HCT116 (cell line): ENCODE results near the gene UBE2S. TPM values are rescaled to one million over a fixed set of nuclear protein-coding genes. Genes with fewer than 3 reads are reported as not detected.

Experiments used
- ATAC-seq: fragments of 200-7000 bp; cut with Tn5 transposase; 2 replicates; pipeline ENCODE4 v1.9.1; 2020; ENCODE audit warnings: mild to moderate bottlenecking, moderate library complexity
- BruUV-seq: library from RNA; stranded (reverse); fragments of 400-500 nt; replicated peaks from 2 replicates; lab custom pipeline; 2021; lab: Mats Ljungman, UMichigan
- CTCF ChIA-PET: fragments of 300-600 bp; sonication (Branson Sonifier 250); formaldehyde crosslinking; loops from one replicate; lab custom pipeline; 2021; ENCODE audit warnings: antibody characterized with exemption; lab: Charles Lee
- POLR2A ChIA-PET: fragments of 300-600, 350-600 bp; sonication (Branson Sonifier 250); formaldehyde crosslinking; loops from one replicate; lab custom pipeline; 2021; ENCODE audit warnings: antibody characterized with exemption; lab: Charles Lee
- RAD21 ChIA-PET, 2 experiments: fragments of 300-600 bp; sonication (Branson Sonifier 250); formaldehyde crosslinking; loops; one replicate each; lab custom pipeline; 2023; ENCODE audit warnings: low total read pairs in 2 of 2; ENCODE audit not compliant: uncharacterized antibody in 2 of 2, unreplicated experiment in 2 of 2, low non-redundant PET in 1 of 2; lab: Charles Lee
- DNase-seq: peaks from one replicate; pipeline ENCODE4 v3.0.0-alpha.2; 2010; ENCODE audit warnings: low read depth, low spot score
- H2AFZ ChIP-seq: fragments of 200-600 bp; shearing (Covaris generic), sonication (generic); 2 replicates; pipeline ENCODE4 v1.6.1; 2017; ENCODE audit warnings: low read depth, mixed run types, mixed read lengths, antibody characterized with exemption, low read length; ENCODE audit not compliant: poor library complexity, severe bottlenecking
- H3K27ac ChIP-seq: 2 replicates; pipeline ENCODE4 v1.5.1; 2012; ENCODE audit warnings: low read depth, low read length
- H3K27me3 ChIP-seq: fragments of 200-600 bp; sonication (generic); 2 replicates; pipeline ENCODE4 v1.6.1; 2016; ENCODE audit warnings: mixed run types, low read length, mixed read lengths; ENCODE audit not compliant: insufficient read depth
- H3K36me3 ChIP-seq, 2 experiments: fragments of 200-500 bp in 1 of 2; fragments of 200-600 bp in 1 of 2; sonication (Bioruptor generic) in 1 of 2; sonication (generic) in 1 of 2; 2 replicates each; pipeline versions ENCODE4 v1.5.1 to v1.6.1; 2014 to 2016; ENCODE audit warnings: low read length in 2 of 2, inconsistent platforms in 1 of 2, mixed read lengths in 1 of 2, mixed run types in 1 of 2; ENCODE audit not compliant: insufficient read depth in 2 of 2, control insufficient read depth in 1 of 2
- H3K4me1 ChIP-seq, 2 experiments: fragments of 200-600 bp in 1 of 2; sonication (generic) in 1 of 2; 2 replicates each; pipeline versions ENCODE4 v1.5.1 to v1.6.1; 2012 to 2017; ENCODE audit warnings: low read length in 2 of 2, inconsistent platforms in 1 of 2, mild to moderate bottlenecking in 1 of 2, mixed read lengths in 1 of 2, mixed run types in 1 of 2, moderate library complexity in 1 of 2; ENCODE audit not compliant: insufficient read depth in 2 of 2, control insufficient read depth in 1 of 2
- H3K4me2 ChIP-seq: fragments of 200-600 bp; sonication (generic); 2 replicates; pipeline ENCODE4 v1.6.1; 2017; ENCODE audit warnings: mixed run types, low read length, mixed read lengths
- H3K4me3 ChIP-seq, 2 experiments: fragments of 200-600 bp in 1 of 2; sonication (generic) in 1 of 2; replicated peaks in 1 of 2; 2 replicates each; pipeline ENCODE4 v1.5.1; 2011 to 2016; ENCODE audit warnings: low read length in 2 of 2, control low read depth in 1 of 2, low read depth in 1 of 2, mild to moderate bottlenecking in 1 of 2, mixed read lengths in 1 of 2, mixed run types in 1 of 2
- H3K79me2 ChIP-seq: fragments of 200-600 bp; sonication (generic); 2 replicates; pipeline ENCODE4 v1.6.1; 2017; ENCODE audit warnings: mild to moderate bottlenecking, mixed run types, low read length, moderate library complexity, mixed read lengths; ENCODE audit not compliant: insufficient read depth
- H3K9ac ChIP-seq: fragments of 200-600 bp; sonication (generic); 2 replicates; pipeline ENCODE4 v1.6.1; 2016; ENCODE audit warnings: low read length, mixed read lengths
- H3K9me2 ChIP-seq: fragments of 200-600 bp; sonication (generic), shearing (Covaris generic); 2 replicates; pipeline ENCODE4 v1.6.1; 2017; ENCODE audit warnings: mixed run types, mild to moderate bottlenecking, moderate library complexity; ENCODE audit not compliant: insufficient read depth
- H3K9me3 ChIP-seq, 2 experiments: fragments of 200-500 bp in 1 of 2; fragments of 200-600 bp in 1 of 2; sonication (Bioruptor generic) in 1 of 2; sonication (generic) in 1 of 2; 2 replicates each; pipeline ENCODE4 v1.6.1; 2014 to 2017; ENCODE audit warnings: low read length in 2 of 2, mixed read lengths in 2 of 2, inconsistent platforms in 1 of 2, low read depth in 1 of 2, mild to moderate bottlenecking in 1 of 2, mixed run types in 1 of 2, moderate library complexity in 1 of 2; ENCODE audit not compliant: control insufficient read depth in 1 of 2, insufficient read depth in 1 of 2
- H4K20me1 ChIP-seq: fragments of 200-600 bp; sonication (generic), shearing (Covaris generic); 2 replicates; pipeline ENCODE4 v1.6.1; 2017; ENCODE audit warnings: mixed run types, mild to moderate bottlenecking, moderate library complexity; ENCODE audit not compliant: insufficient read depth
- CBX3 ChIP-seq: IDR thresholded peaks from 2 replicates; pipeline ENCODE4 v1.6.1; 2012; ENCODE audit warnings: low read depth
- EGR1 ChIP-seq: IDR thresholded peaks from 2 replicates; pipeline ENCODE4 v1.6.1; 2012; ENCODE audit warnings: low read depth
- ELF1 ChIP-seq: IDR thresholded peaks from 2 replicates; pipeline ENCODE4 v1.6.1; 2012; ENCODE audit warnings: low read depth, borderline replicate concordance
- EZH2 ChIP-seq: fragments of 200-600 bp; sonication (generic); IDR thresholded peaks from 2 replicates; pipeline ENCODE4 v1.6.1; 2017; ENCODE audit warnings: antibody characterized with exemption, mixed run types
- EZH2phosphoT487 ChIP-seq: fragments of 200-600 bp; IDR thresholded peaks from 2 replicates; pipeline ENCODE4 v1.6.1; 2018; ENCODE audit warnings: antibody characterized with exemption, borderline replicate concordance
- JUND ChIP-seq: IDR thresholded peaks from 2 replicates; pipeline ENCODE4 v1.6.1; 2012
- POLR2A ChIP-seq: IDR thresholded peaks from 2 replicates; pipeline ENCODE4 v1.7.0; 2011; ENCODE audit warnings: borderline replicate concordance; ENCODE audit not compliant: insufficient read depth, insufficient read length; ENCODE audit errors: extremely low read depth
- POLR2AphosphoS5 ChIP-seq: IDR thresholded peaks from 2 replicates; pipeline ENCODE4 v1.6.1; 2011; ENCODE audit warnings: mild to moderate bottlenecking, low read depth, low read length, moderate library complexity
- RAD21 ChIP-seq: IDR thresholded peaks from 2 replicates; pipeline ENCODE4 v1.6.1; 2012; ENCODE audit warnings: low read depth, mild to moderate bottlenecking
- SIN3A ChIP-seq: IDR thresholded peaks from 2 replicates; pipeline ENCODE4 v1.6.1; 2012; ENCODE audit warnings: low read depth
- SP1 ChIP-seq: IDR thresholded peaks from 2 replicates; pipeline ENCODE4 v1.6.1; 2012; ENCODE audit warnings: low read depth
- SRF ChIP-seq: IDR thresholded peaks from 2 replicates; pipeline ENCODE4 v1.6.1; 2012; ENCODE audit warnings: low read depth
- TCF7L2 ChIP-seq: IDR thresholded peaks from 2 replicates; pipeline ENCODE4 v1.7.0; 2011; ENCODE audit warnings: borderline replicate concordance, inconsistent platforms; ENCODE audit not compliant: insufficient read depth, insufficient read length; ENCODE audit errors: extremely low read depth
- YY1 ChIP-seq: IDR thresholded peaks from 2 replicates; pipeline ENCODE4 v1.6.1; 2011; ENCODE audit warnings: low read length, low read depth, moderate library complexity, mild to moderate bottlenecking; ENCODE audit not compliant: insufficient replicate concordance; ENCODE audit errors: extremely low read depth
- ZFX ChIP-seq: fragments of 450-650 bp; IDR thresholded peaks from 2 replicates; pipeline ENCODE4 v1.6.1; 2017
- intact Hi-C: fragments of 100-400 bp; cut with micrococcal nuclease; formaldehyde crosslinking; loops from 2 replicates; pipeline ENCODE4 v1.10.0; 2022
- total RNA-seq: library from RNA; stranded (reverse); gene quantifications from one replicate; pipeline ENCODE4 v1.2.1, GENCODE V29; 2021; ENCODE audit not compliant: unreplicated experiment
- TF ChIP-seq, protein P1 (sequence below): IDR thresholded peaks from 2 replicates; pipeline ENCODE4 v1.6.1; 2012
- TF ChIP-seq, protein P2 (sequence below): IDR thresholded peaks from 2 replicates; pipeline ENCODE4 v1.6.1; 2012; ENCODE audit warnings: low read depth
- TF ChIP-seq, protein P3 (sequence below): IDR thresholded peaks from 2 replicates; pipeline ENCODE4 v1.6.1; 2011; ENCODE audit warnings: mild to moderate bottlenecking, low read length, moderate library complexity; ENCODE audit not compliant: insufficient replicate concordance; ENCODE audit errors: extremely low read depth

UBE2S gene
- total RNA-seq, 1 experiment from 2014 or later = 515 TPM

DNA sequence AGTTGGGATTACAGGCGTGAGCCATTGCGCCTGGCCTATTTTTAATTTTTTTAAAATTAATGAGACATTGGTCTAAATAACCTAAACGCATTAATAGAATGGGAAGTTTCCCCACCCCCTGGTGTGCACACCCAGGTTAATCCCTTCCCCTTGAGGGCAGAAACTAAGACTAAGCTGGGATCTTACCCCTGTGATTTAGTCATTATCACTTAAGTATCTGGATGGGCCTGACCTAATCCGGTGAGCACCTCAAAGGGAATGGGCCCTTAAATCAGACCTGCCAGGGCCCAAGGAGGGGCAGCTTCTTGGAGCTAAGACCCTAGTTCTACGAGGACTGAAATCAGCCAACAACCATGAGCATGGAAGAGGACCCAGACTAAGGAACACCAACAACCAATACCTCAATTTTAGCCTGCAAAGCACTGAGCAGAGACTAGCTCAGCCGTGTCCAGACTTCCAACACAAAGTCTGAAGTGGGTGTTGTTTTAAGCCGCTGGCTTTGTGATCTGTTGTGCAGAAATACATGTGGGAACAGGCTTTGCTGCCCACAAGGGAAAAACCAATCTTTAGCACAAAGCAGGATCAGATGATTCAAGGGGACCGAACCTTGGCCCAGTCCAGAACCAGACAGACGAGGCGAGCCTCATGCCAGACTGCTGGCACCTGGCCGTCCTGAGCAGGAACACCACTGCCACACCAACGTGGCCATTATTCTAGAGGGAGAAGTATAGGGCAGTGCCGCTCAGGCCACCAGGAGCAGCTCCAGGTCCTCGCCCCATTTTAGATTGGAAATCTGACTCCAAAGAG lies 7.1 kb downstream of the UBE2S start:
- ChIA-PET CTCF (interaction anchor here (1.3 kb wide), 1 partner anchor 104 kb away, joined by 4 read pairs; no protein-coding TSS in a partner anchor), RAD21 (no interaction called here), POLR2A (interaction anchor here (2.2 kb wide), 1 partner anchor 10 kb away, joined by 15 read pairs; no protein-coding TSS in a partner anchor)
- no peak overlapping the region for H3K4me2 ChIP-seq
- H3K9me3 ChIP-seq = no peaks in the 10 kb centered on the region
- no peak overlapping the region for H3K9ac ChIP-seq
- intact Hi-C loops = no loop called here
- peak overlapping the region; percentile 12; the same call in 1 of the 2 replicates for H3K27ac ChIP-seq
- ATAC-seq (peak; percentile 35), DNase-seq (no peak)
- H3K4me3 ChIP-seq = no peak overlapping the region
- no peaks in the 10 kb centered on the region for H3K9me2 ChIP-seq
- peaks cover 34% of the 10 kb centered on the region for H3K79me2 ChIP-seq
- H3K4me1 ChIP-seq = peaks cover 0 to 2% of the 10 kb centered on the region in 2 experiments; a peak in 2 of 4 replicates
- no peak for TF ChIP-seq YY1
- no peak for TF ChIP-seq CBX3
- TF ChIP-seq ZFX = no peak
- TF ChIP-seq, protein P1, sequence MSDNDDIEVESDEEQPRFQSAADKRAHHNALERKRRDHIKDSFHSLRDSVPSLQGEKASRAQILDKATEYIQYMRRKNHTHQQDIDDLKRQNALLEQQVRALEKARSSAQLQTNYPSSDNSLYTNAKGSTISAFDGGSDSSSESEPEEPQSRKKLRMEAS = no peak
- no peak; the same call in none of the 2 replicates for TF ChIP-seq JUND
- TF ChIP-seq EZH2phosphoT487 = no peak
- no peak for TF ChIP-seq EGR1
- TF ChIP-seq RAD21 = no peak
- no peak for TF ChIP-seq ELF1
- TF ChIP-seq SRF = no peak
- no peak for TF ChIP-seq EZH2
- TF ChIP-seq POLR2A = no peak
- TF ChIP-seq, protein P2, sequence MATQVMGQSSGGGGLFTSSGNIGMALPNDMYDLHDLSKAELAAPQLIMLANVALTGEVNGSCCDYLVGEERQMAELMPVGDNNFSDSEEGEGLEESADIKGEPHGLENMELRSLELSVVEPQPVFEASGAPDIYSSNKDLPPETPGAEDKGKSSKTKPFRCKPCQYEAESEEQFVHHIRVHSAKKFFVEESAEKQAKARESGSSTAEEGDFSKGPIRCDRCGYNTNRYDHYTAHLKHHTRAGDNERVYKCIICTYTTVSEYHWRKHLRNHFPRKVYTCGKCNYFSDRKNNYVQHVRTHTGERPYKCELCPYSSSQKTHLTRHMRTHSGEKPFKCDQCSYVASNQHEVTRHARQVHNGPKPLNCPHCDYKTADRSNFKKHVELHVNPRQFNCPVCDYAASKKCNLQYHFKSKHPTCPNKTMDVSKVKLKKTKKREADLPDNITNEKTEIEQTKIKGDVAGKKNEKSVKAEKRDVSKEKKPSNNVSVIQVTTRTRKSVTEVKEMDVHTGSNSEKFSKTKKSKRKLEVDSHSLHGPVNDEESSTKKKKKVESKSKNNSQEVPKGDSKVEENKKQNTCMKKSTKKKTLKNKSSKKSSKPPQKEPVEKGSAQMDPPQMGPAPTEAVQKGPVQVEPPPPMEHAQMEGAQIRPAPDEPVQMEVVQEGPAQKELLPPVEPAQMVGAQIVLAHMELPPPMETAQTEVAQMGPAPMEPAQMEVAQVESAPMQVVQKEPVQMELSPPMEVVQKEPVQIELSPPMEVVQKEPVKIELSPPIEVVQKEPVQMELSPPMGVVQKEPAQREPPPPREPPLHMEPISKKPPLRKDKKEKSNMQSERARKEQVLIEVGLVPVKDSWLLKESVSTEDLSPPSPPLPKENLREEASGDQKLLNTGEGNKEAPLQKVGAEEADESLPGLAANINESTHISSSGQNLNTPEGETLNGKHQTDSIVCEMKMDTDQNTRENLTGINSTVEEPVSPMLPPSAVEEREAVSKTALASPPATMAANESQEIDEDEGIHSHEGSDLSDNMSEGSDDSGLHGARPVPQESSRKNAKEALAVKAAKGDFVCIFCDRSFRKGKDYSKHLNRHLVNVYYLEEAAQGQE = no peak
- no peak for TF ChIP-seq POLR2AphosphoS5
- TF ChIP-seq SP1 = no peak
- no peak for TF ChIP-seq SIN3A
- TF ChIP-seq, protein P3, sequence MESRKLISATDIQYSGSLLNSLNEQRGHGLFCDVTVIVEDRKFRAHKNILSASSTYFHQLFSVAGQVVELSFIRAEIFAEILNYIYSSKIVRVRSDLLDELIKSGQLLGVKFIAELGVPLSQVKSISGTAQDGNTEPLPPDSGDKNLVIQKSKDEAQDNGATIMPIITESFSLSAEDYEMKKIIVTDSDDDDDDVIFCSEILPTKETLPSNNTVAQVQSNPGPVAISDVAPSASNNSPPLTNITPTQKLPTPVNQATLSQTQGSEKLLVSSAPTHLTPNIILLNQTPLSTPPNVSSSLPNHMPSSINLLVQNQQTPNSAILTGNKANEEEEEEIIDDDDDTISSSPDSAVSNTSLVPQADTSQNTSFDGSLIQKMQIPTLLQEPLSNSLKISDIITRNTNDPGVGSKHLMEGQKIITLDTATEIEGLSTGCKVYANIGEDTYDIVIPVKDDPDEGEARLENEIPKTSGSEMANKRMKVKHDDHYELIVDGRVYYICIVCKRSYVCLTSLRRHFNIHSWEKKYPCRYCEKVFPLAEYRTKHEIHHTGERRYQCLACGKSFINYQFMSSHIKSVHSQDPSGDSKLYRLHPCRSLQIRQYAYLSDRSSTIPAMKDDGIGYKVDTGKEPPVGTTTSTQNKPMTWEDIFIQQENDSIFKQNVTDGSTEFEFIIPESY = no peak
- no peak for TF ChIP-seq TCF7L2
- H2AFZ ChIP-seq = no peak overlapping the region
- BruUV-seq = no TSS peak
- H3K36me3 ChIP-seq = peaks cover 34 to 40% of the 10 kb centered on the region in 2 experiments
- H4K20me1 ChIP-seq = peaks cover 17% of the 10 kb centered on the region; the same call in 1 of the 2 replicates
- H3K27me3 ChIP-seq = no peaks in the 10 kb centered on the region
